Lower lobe of right lung (tissue), 2 donors: ENCODE data around the gene KLK15. TPM values are rescaled to one million over a fixed set of nuclear protein-coding genes. Genes with fewer than 3 reads are reported as not detected.

Source experiments
- ATAC-seq, 2 donors: fragments of 200-7000 bp; cut with Tn5 transposase; one replicate each; pipeline ENCODE4 v1.9.1; 2020 to 2022; ENCODE audit warnings: mild to moderate bottlenecking in 2 of 2, moderate library complexity in 2 of 2
- DNase-seq: peaks from one replicate; pipeline ENCODE4 v3.0.0-alpha.2; 2020
- H3K27ac ChIP-seq: fragments of 200-600 bp; one replicate; pipeline ENCODE4 v1.8.0; 2022
- H3K27me3 ChIP-seq: fragments of 200-600 bp; one replicate; pipeline ENCODE4 v1.8.0; 2022; ENCODE audit warnings: low read depth
- H3K36me3 ChIP-seq: fragments of 200-600 bp; one replicate; pipeline ENCODE4 v1.8.0; 2022; ENCODE audit warnings: mild to moderate bottlenecking
- H3K4me1 ChIP-seq: fragments of 200-600 bp; one replicate; pipeline ENCODE4 v1.8.0; 2022
- H3K4me3 ChIP-seq: fragments of 200-600 bp; one replicate; pipeline ENCODE4 v1.8.0; 2022; ENCODE audit warnings: mild to moderate bottlenecking
- H3K9me3 ChIP-seq: fragments of 200-600 bp; one replicate; pipeline ENCODE4 v1.8.0; 2022
- intact Hi-C: fragments of 100-400 bp; cut with DNase I; formaldehyde crosslinking; loops from one replicate; pipeline ENCODE4 v1.11.0; 2022
- total RNA-seq: library from RNA; stranded (reverse); fragmentation: NEBNext Ultra II Directional; extraction: Animal tissue kit (Norgen Biotek cat#: 25700); gene quantifications from one replicate; pipeline ENCODE4 v1.2.1, GENCODE V29; 2021
- TF ChIP-seq, protein P1 (sequence below): fragments of 200-600 bp; IDR thresholded peaks from one replicate; pipeline ENCODE4 v1.8.0; 2022; ENCODE audit warnings: antibody characterized with exemption, mild to moderate bottlenecking
- donor health status: DM: no; HTN: yes; CAD: no; lungs with severe emphysema.

Gene KLK15
- total RNA-seq, 1 donor from 2014 or later = not detected

DNA sequence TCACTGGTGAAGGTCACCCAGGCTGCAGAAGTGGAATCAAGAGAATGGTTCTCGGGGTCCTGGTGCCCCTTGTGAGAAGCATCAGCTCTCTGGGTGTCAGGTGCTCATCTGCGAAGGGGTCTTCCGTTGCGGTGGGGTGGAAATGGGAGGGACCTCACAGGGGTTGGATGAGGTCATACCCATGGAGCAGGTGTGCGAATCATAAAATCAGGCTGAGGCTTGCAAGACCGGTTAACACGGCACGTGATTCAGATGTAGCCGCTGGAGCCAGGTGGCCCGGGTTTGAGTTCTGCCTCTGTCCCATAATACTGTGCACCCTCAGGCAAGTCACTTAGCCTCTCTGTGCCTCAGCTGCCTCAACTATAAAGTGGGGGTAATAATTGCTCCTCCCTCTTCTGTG is 3.9 kb upstream of the KLK15 start:
- H3K4me1 ChIP-seq = peaks cover 11% of the 10 kb centered on the region
- TF ChIP-seq, protein P1, sequence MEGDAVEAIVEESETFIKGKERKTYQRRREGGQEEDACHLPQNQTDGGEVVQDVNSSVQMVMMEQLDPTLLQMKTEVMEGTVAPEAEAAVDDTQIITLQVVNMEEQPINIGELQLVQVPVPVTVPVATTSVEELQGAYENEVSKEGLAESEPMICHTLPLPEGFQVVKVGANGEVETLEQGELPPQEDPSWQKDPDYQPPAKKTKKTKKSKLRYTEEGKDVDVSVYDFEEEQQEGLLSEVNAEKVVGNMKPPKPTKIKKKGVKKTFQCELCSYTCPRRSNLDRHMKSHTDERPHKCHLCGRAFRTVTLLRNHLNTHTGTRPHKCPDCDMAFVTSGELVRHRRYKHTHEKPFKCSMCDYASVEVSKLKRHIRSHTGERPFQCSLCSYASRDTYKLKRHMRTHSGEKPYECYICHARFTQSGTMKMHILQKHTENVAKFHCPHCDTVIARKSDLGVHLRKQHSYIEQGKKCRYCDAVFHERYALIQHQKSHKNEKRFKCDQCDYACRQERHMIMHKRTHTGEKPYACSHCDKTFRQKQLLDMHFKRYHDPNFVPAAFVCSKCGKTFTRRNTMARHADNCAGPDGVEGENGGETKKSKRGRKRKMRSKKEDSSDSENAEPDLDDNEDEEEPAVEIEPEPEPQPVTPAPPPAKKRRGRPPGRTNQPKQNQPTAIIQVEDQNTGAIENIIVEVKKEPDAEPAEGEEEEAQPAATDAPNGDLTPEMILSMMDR = no peak
- ATAC-seq (no peak), DNase-seq (no peak)
- no peak overlapping the region for H3K27ac ChIP-seq
- H3K4me3 ChIP-seq = no peak overlapping the region
- H3K27me3 ChIP-seq = peaks cover 30% of the 10 kb centered on the region
- intact Hi-C loops = no loop called here
- H3K9me3 ChIP-seq = no peaks in the 10 kb centered on the region
- H3K36me3 ChIP-seq = no peaks in the 10 kb centered on the region

- peaks cover 30% of the 10 kb centered on the region for H3K27me3 ChIP-seq
- H3K4me3 ChIP-seq = no peak overlapping the region
- H3K36me3 ChIP-seq = no peaks in the 10 kb centered on the region
- ATAC-seq (no peak), DNase-seq (no peak)
- no peaks in the 10 kb centered on the region for H3K9me3 ChIP-seq
- intact Hi-C loops = no loop called here
- TF ChIP-seq, protein P1 = no peak
- H3K27ac ChIP-seq = no peak overlapping the region
- H3K4me1 ChIP-seq = peaks cover 11% of the 10 kb centered on the region
Measured at GRCh38 chr19:50836543-50837195, 3.3 kb upstream of the KLK15 start.

GRCh38 chr19:50835785-50836542 is 2.6 kb upstream of the KLK15 start:
- ATAC-seq (peak; percentile 95 to 97), DNase-seq (peak; percentile 79)
- Histone ChIP-seq H3K4me3 (peak overlapping the region; percentile 66), H3K27me3 (peaks cover 30% of the 10 kb centered on the region), H3K4me1 (peaks cover 11% of the 10 kb centered on the region), H3K27ac (no peak overlapping the region), H3K36me3 (no peaks in the 10 kb centered on the region), H3K9me3 (no peaks in the 10 kb centered on the region)
- intact Hi-C loops = no loop called here
- TF ChIP-seq, protein P1 = no peak

DNA sequence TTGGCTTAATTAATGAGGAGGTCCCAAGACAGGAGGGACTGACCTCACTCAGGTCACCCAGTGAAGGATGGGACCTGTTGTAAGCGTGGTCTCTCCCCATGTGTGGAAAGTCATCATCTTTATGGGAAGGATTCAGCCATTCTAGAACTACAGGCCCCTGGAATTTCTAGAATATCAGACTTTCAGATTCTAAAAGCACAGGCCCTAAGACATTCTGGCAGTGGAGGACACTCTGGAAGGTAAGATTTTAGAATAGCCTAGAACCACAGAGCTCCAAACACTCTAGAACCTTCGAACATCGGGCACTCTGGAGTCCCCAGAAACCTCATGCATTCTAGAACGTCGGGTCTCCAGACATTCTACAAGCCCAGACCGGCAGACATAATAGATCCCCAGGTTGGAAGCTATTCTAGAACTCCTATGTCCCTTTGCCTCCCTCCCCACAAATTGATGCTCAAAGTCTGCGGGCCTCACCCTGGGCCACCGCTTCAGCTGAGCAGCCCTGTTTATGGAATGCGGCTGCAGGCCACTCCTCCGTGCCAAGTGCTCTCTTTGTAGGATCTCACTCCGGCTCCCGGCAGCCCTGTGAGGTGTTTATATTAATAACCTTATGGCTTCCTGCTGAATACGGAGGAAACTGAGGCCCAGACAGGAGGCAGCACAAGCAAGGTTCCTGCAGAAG is 1.9 kb upstream of the KLK15 start:
- intact Hi-C loops = no loop called here
- peak; percentile 40 to 71 for ATAC-seq
- peaks cover 11% of the 10 kb centered on the region for H3K4me1 ChIP-seq
- H3K36me3 ChIP-seq = no peaks in the 10 kb centered on the region
- H3K27me3 ChIP-seq = peaks cover 30% of the 10 kb centered on the region
- H3K27ac ChIP-seq = no peak overlapping the region
- DNase-seq = no peak
- peak overlapping the region; percentile 66 for H3K4me3 ChIP-seq
- H3K9me3 ChIP-seq = no peaks in the 10 kb centered on the region
- TF ChIP-seq, protein P1 = no peak

DNA sequence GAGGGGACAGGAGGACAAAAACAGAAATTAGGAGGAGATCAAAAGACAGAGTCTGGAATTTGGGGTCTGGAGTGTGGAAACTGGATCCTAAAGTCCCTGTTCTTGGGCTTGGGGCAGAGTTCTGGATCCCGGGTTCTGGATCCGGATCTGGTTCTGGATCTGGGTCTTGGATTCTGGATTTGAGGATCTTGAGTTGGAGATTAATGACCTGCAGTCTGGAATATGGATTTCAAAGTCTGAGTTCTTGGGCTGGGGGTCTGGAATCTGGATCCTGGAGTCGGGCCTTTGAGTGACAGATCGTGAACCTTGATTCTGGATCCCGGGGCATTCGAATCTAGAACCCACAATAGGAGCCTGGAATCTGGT is 411 bp upstream of the KLK15 start:
- H3K4me1 ChIP-seq = peaks cover 11% of the 10 kb centered on the region
- H3K36me3 ChIP-seq = no peaks in the 10 kb centered on the region
- H3K4me3 ChIP-seq = no peak overlapping the region
- no peak overlapping the region for H3K27ac ChIP-seq
- no peaks in the 10 kb centered on the region for H3K9me3 ChIP-seq
- DNase-seq (no peak), ATAC-seq (no peak)
- TF ChIP-seq, protein P1 = no peak
- intact Hi-C loops = no loop called here
- peaks cover 30% of the 10 kb centered on the region for H3K27me3 ChIP-seq
